HG02798 (cell line): ENCODE results near the gene RBP3.

Experiments
- ATAC-seq: cut with Tn5 transposase; IDR thresholded peaks from one replicate; pipeline ENCODE4 v1.9.1; 2021; ENCODE audit warnings: mild to moderate bottlenecking; ENCODE audit not compliant: unreplicated experiment, poor library complexity

The RBP3 gene

GRCh38 chr10:47354165-47354564 is 6.0 kb downstream of the RBP3 start:
- ATAC-seq: no peak

- ATAC-seq: no peak
Measured at GRCh38 chr10:47354900-47355299, 6.7 kb downstream of the RBP3 start.

GRCh38 chr10:47356708-47357107 is 8.5 kb downstream of the RBP3 start:
- no peak for ATAC-seq

- no peak for ATAC-seq
Measured at GRCh38 chr10:47357131-47357582, 9.0 kb downstream of the RBP3 start.

GRCh38 chr10:47357911-47358310 is 9.7 kb downstream of the RBP3 start:
- no peak for ATAC-seq

- no peak for ATAC-seq
Measured at GRCh38 chr10:47358457-47358856, 10.3 kb downstream of the RBP3 start.

- ATAC-seq: no peak
Measured at GRCh38 chr10:47359101-47359500, 10.9 kb downstream of the RBP3 start.

GRCh38 chr10:47359626-47360418 is 11.7 kb downstream of the RBP3 start:
- no peak for ATAC-seq

- no peak for ATAC-seq
Measured at GRCh38 chr10:47360419-47361040, 12.4 kb downstream of the RBP3 start.

GRCh38 chr10:47361293-47361692 is 13.1 kb downstream of the RBP3 start:
- ATAC-seq: no peak

- ATAC-seq: no peak
Measured at GRCh38 chr10:47362199-47362598, 14.0 kb downstream of the RBP3 start.

- no peak for ATAC-seq
Measured at GRCh38 chr10:47363781-47364180, 15.6 kb downstream of the RBP3 start.

- no peak for ATAC-seq
Measured at GRCh38 chr10:47364366-47364765, 16.2 kb downstream of the RBP3 start.

- no peak for ATAC-seq
Measured at GRCh38 chr10:47364911-47365310, 16.7 kb downstream of the RBP3 start.

- ATAC-seq: no peak
Measured at GRCh38 chr10:47365431-47366180, 17.4 kb downstream of the RBP3 start.

GRCh38 chr10:47366181-47366631 is 18.0 kb downstream of the RBP3 start:
- ATAC-seq: no peak

GRCh38 chr10:47366731-47367460 is 18.7 kb downstream of the RBP3 start:
- ATAC-seq: no peak

- ATAC-seq: no peak
Measured at GRCh38 chr10:47367646-47368045, 19.5 kb downstream of the RBP3 start.

GRCh38 chr10:47368431-47369180 is 20.4 kb downstream of the RBP3 start:
- no peak for ATAC-seq
